GM12878 (cell line): ENCODE measurements around the gene MRPS14. TPM values are rescaled to one million over a fixed set of nuclear protein-coding genes. Genes with fewer than 3 reads are reported as not detected.
A peak's percentile ranks its signal among the peaks of the same experiment; 100 is the strongest.

Source experiments
- ASH2L ChIP-seq: fragments of 300-600, 200-600 bp; sonication (generic); IDR thresholded peaks from 2 replicates; pipeline ENCODE4 v1.6.1; 2017; ENCODE audit warnings: low read depth, mild to moderate bottlenecking, borderline replicate concordance
- CBFB ChIP-seq: IDR thresholded peaks from 2 replicates; pipeline ENCODE4 v1.6.1; 2016; ENCODE audit warnings: antibody characterized with exemption, low read depth
- CBX3 ChIP-seq: fragments of 200-600 bp; sonication (generic); IDR thresholded peaks from 2 replicates; pipeline ENCODE4 v1.6.1; 2016; ENCODE audit warnings: low read depth, borderline replicate concordance
- CBX5 ChIP-seq: sonication (generic); IDR thresholded peaks from 2 replicates; pipeline ENCODE4 v1.6.1; 2016; ENCODE audit warnings: low read depth, moderate library complexity, mild to moderate bottlenecking, inconsistent platforms
- ETV6 ChIP-seq, 2 experiments: fragments of 450-650 bp in 1 of 2; IDR thresholded peaks in 1 of 2; conservative IDR thresholded peaks in 1 of 2; 2 replicates each; pipeline ENCODE4 v1.6.1; 2014; ENCODE audit warnings: antibody characterized with exemption in 1 of 2, borderline replicate concordance in 1 of 2, low read depth in 1 of 2, mild to moderate bottlenecking in 1 of 2, moderate library complexity in 1 of 2
- FOS ChIP-seq: IDR thresholded peaks from 3 replicates; pipeline ENCODE4 v1.6.1; 2011; ENCODE audit warnings: borderline replicate concordance; ENCODE audit not compliant: insufficient read length; ENCODE audit errors: extremely low read depth
- JUND ChIP-seq: IDR thresholded peaks from 2 replicates; pipeline ENCODE4 v1.6.1; 2012; ENCODE audit warnings: low read depth, mild to moderate bottlenecking, low read length, improper control_type of control experiment, moderate library complexity
- KAT2A ChIP-seq: conservative IDR thresholded peaks from 2 replicates; pipeline ENCODE4 v1.6.1; 2011; ENCODE audit warnings: low read depth, low read length; ENCODE audit not compliant: control insufficient read depth
- MYC ChIP-seq: IDR thresholded peaks from 2 replicates; pipeline ENCODE4 v1.6.1; 2011; ENCODE audit warnings: mild to moderate bottlenecking, low read length, moderate library complexity, inconsistent platforms; ENCODE audit not compliant: insufficient read depth, insufficient replicate concordance, insufficient read length, severe bottlenecking
- NFIC ChIP-seq: IDR thresholded peaks from 2 replicates; pipeline ENCODE4 v1.6.1; 2012; ENCODE audit warnings: low read depth, mild to moderate bottlenecking, inconsistent platforms, low read length, moderate library complexity
- NFXL1 ChIP-seq: fragments of 450-650 bp; IDR thresholded peaks from 2 replicates; pipeline ENCODE4 v1.6.1; 2017; ENCODE audit warnings: antibody characterized with exemption, mild to moderate bottlenecking, borderline replicate concordance
- RB1 ChIP-seq: fragments of 450-650 bp; formaldehyde crosslinking; IDR thresholded peaks from 2 replicates; pipeline ENCODE4 v1.6.1; 2017; ENCODE audit warnings: mild to moderate bottlenecking, borderline replicate concordance
- SREBF1 ChIP-seq: IDR thresholded peaks from 2 replicates; pipeline ENCODE4 v1.6.1; 2012; ENCODE audit warnings: mild to moderate bottlenecking, low read length
- TCF3 ChIP-seq: IDR thresholded peaks from 2 replicates; pipeline ENCODE4 v1.6.1; 2012; ENCODE audit warnings: low read depth, mild to moderate bottlenecking, low read length, borderline replicate concordance; ENCODE audit not compliant: insufficient read depth
- ZSCAN29 ChIP-seq: fragments of 450-650 bp; IDR thresholded peaks from 2 replicates; pipeline ENCODE4 v1.6.1; 2017; ENCODE audit warnings: mild to moderate bottlenecking, moderate library complexity
- polyA plus RNA-seq, 11 experiments: library from polyadenylated mRNA; depleted of rRNA in 4 of 11; unstranded in 6 of 11; stranded (reverse) in 5 of 11; fragments of >200 nt; fragmentation: Nextera tagmentation in 4 of 11; fragmentation: Illumina TruSeq in 1 of 11; extraction: Ambion mirVana in 4 of 11; extraction: Trizol in 1 of 11; gene quantifications; 1 replicate in 1 of 11; 2 replicates in 10 of 11; pipeline versions ENCODE4 v1.2.1 to v1.2.3, GENCODE V29; 2011 to 2016; ENCODE audit warnings: inconsistent platforms in 2 of 11, missing spikeins in 2 of 11, low read depth in 1 of 11
- total RNA-seq, 4 experiments: library from RNA; depleted of rRNA in 3 of 4; stranded (reverse); fragments of >200 nt in 3 of 4; fragmentation: Illumina TruSeq in 1 of 4; extraction: Trizol in 1 of 4; gene quantifications; 2 replicates each; pipeline versions ENCODE4 v1.2.1 to v1.2.3, GENCODE V29; 2013 to 2021
- TF ChIP-seq, protein P1 (sequence below): IDR thresholded peaks from 2 replicates; pipeline ENCODE4 v1.6.1; 2012; ENCODE audit warnings: low read depth, low read length, improper control_type of control experiment

Gene MRPS14
- total and polyA plus RNA-seq, 10 of the 15 experiments (the other 5 are each of a cell fraction or from before 2014, with no cell fraction given), result 31.1 to 224 (median 50.4) TPM

GRCh38 chr1:175023043-175023921 lies at the start of gene MRPS14 (continued):
- TF ChIP-seq FOS (no peak), ASH2L (no peak), NFXL1 (no peak), RB1 (no peak), MYC (peak; percentile 53), NFIC (0 out of 2 replicates have a peak, but pooled peaks have one; percentile 4), CBFB (peak; percentile 96), JUND (no peak), ETV6 (conservative IDR thresholded peaks at IDR 0.05 in 1 of 2, IDR thresholded peaks at IDR 0.05 in 1 of 2; ENCODE audit: borderline replicate concordance in 1 of 2, low read depth in 1 of 2) (no peak; a peak in 1 of 4 replicates), CBX5 (0 out of 2 replicates have a peak, but pooled peaks have one; percentile 27), TCF3 (no peak), SREBF1 (no peak), KAT2A (no peak), ZSCAN29 (no peak), CBX3 (no peak)
- TF ChIP-seq, protein P1, sequence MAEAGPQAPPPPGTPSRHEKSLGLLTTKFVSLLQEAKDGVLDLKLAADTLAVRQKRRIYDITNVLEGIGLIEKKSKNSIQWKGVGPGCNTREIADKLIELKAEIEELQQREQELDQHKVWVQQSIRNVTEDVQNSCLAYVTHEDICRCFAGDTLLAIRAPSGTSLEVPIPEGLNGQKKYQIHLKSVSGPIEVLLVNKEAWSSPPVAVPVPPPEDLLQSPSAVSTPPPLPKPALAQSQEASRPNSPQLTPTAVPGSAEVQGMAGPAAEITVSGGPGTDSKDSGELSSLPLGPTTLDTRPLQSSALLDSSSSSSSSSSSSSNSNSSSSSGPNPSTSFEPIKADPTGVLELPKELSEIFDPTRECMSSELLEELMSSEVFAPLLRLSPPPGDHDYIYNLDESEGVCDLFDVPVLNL, result no peak
